NK-92 treated with Interleukin-12 subunit alpha and Interleukin-12 subunit beta, amount 100 ng/mL, for 24 hours (cell line): ENCODE measurements around the gene LTA.

Experiments
- DNase-seq: peaks from one replicate; lab custom pipeline; 2025; lab: John Stamatoyannopoulos, UW

LTA gene

GRCh38 chr6:31541658-31542521 lies 30.2 kb upstream of the LTA start, which contains the start of gene DDX39B:
Gene DDX39B, minus strand, starts transcription at chr6:31542003. Its CDS starts 1,471 bp downstream, at chr6:31540532.
- DNase-seq = peak; percentile 93

GRCh38 chr6:31543639-31544038 lies 28.4 kb upstream of the LTA start:
- DNase-seq = no peak

GRCh38 chr6:31544676-31545075 lies 27.4 kb upstream of the LTA start:
- no peak for DNase-seq

GRCh38 chr6:31545291-31545690 lies 26.8 kb upstream of the LTA start:
- DNase-seq = no peak

GRCh38 chr6:31546339-31546957 lies 25.6 kb upstream of the LTA start, which contains the start of gene ATP6V1G2:
Gene ATP6V1G2, minus strand, starts transcription at chr6:31546608. Its CDS starts 49 bp downstream, at chr6:31546559.
- peak; percentile 86 for DNase-seq

- DNase-seq = peak; percentile 96
These were observed 24.9 kb upstream of the LTA start, which contains the start of gene NFKBIL1 for GRCh38 chr6:31546958-31547726. Gene NFKBIL1, plus strand, starts transcription at chr6:31547608. Its CDS starts 87 bp downstream, at chr6:31547695.

- DNase-seq = no peak
These were observed 24.2 kb upstream of the LTA start for GRCh38 chr6:31547727-31548543.

- DNase-seq = no peak
These were observed 23.6 kb upstream of the LTA start for GRCh38 chr6:31548544-31548873.

GRCh38 chr6:31551371-31551770 lies 20.7 kb upstream of the LTA start:
- peak; percentile 50 for DNase-seq

- no peak for DNase-seq
These were observed 15.8 kb upstream of the LTA start for GRCh38 chr6:31556307-31556706.

- DNase-seq = no peak
These were observed 14.4 kb upstream of the LTA start for GRCh38 chr6:31557443-31558317.

GRCh38 chr6:31558318-31558625 lies 13.8 kb upstream of the LTA start:
- no peak for DNase-seq

- DNase-seq = peak; percentile 76
These were observed 13.2 kb upstream of the LTA start for GRCh38 chr6:31558631-31559500.

- DNase-seq = no peak
These were observed 12.5 kb upstream of the LTA start for GRCh38 chr6:31559606-31559957.

- peak; percentile 71 for DNase-seq
These were observed 12.0 kb upstream of the LTA start for GRCh38 chr6:31559958-31560696.

GRCh38 chr6:31560697-31561058 lies 11.4 kb upstream of the LTA start:
- no peak for DNase-seq

GRCh38 chr6:31567531-31568370 lies 4.3 kb upstream of the LTA start:
- no peak for DNase-seq

- DNase-seq = no peak
These were observed 3.5 kb upstream of the LTA start for GRCh38 chr6:31568537-31568961.
